Ishikawa (cell line): ENCODE measurements around the gene IFITM10.

Source experiments
- CEBPB ChIP-seq: IDR thresholded peaks from 2 replicates; pipeline ENCODE4 v1.6.1; 2012
- CREB1 ChIP-seq: IDR thresholded peaks from 2 replicates; pipeline ENCODE4 v1.6.1; 2012; ENCODE audit warnings: low read depth
- EP300 ChIP-seq: IDR thresholded peaks from 2 replicates; pipeline ENCODE4 v1.6.1; 2012; ENCODE audit warnings: borderline replicate concordance
- FOXM1 ChIP-seq: IDR thresholded peaks from 2 replicates; pipeline ENCODE4 v1.6.1; 2012; ENCODE audit warnings: low read depth, borderline replicate concordance
- RAD21 ChIP-seq: IDR thresholded peaks from 2 replicates; pipeline ENCODE4 v1.6.1; 2012; ENCODE audit warnings: low read depth
- REST ChIP-seq: IDR thresholded peaks from 2 replicates; pipeline ENCODE4 v1.6.1; 2012; ENCODE audit warnings: low read depth, mild to moderate bottlenecking
- TAF1 ChIP-seq: IDR thresholded peaks from 2 replicates; pipeline ENCODE4 v1.6.1; 2012; ENCODE audit warnings: low read depth, mild to moderate bottlenecking
- TEAD4 ChIP-seq: IDR thresholded peaks from 2 replicates; pipeline ENCODE4 v1.6.1; 2012
- USF1 ChIP-seq: IDR thresholded peaks from 2 replicates; pipeline ENCODE4 v1.6.1; 2012
- YY1 ChIP-seq: IDR thresholded peaks from 2 replicates; pipeline ENCODE4 v1.6.1; 2012; ENCODE audit warnings: low read depth
- ZBTB7A ChIP-seq: IDR thresholded peaks from 2 replicates; pipeline ENCODE4 v1.6.1; 2012; ENCODE audit warnings: low read depth

- no peak for TF ChIP-seq USF1
- no peak for TF ChIP-seq CREB1
- no peak for TF ChIP-seq EP300
- TF ChIP-seq REST, result no peak
- no peak for TF ChIP-seq TAF1
- no peak for TF ChIP-seq FOXM1
- TF ChIP-seq RAD21, result no peak
- no peak for TF ChIP-seq TEAD4
- no peak for TF ChIP-seq CEBPB
- no peak for TF ChIP-seq YY1
- TF ChIP-seq ZBTB7A, result no peak
Observed at GRCh38 chr11:1728301-1728700, 22.1 kb downstream of the IFITM10 start.
